Thoracic aorta (tissue), 2 donors: ENCODE data around the gene FLNC. TPM values are rescaled to one million over a fixed set of nuclear protein-coding genes. Genes with fewer than 3 reads are reported as not detected.
A peak's percentile ranks its signal among the peaks of the same experiment; 100 is the strongest.

ENCODE experiments used
- ATAC-seq: fragments of 150-250 bp; one replicate; pipeline ENCODE4 v1.8.0; 2017; ENCODE audit warnings: low read depth; ENCODE audit not compliant: insufficient number of reproducible peaks, low FRiP score
- DNase-seq: peaks from one replicate; pipeline ENCODE4 v3.0.0-alpha.2; 2020; ENCODE audit warnings: low spot score
- H3K27ac ChIP-seq, 2 donors: fragments of 200-600 bp; sonication (generic); 1 replicate in 1 of 2; 2 replicates in 1 of 2; pipeline ENCODE4 v1.5.1; 2016; ENCODE audit warnings: mild to moderate bottlenecking in 2 of 2, moderate library complexity in 2 of 2
- H3K27me3 ChIP-seq: fragments of 200-600 bp; sonication (generic); replicated peaks from 2 replicates; pipeline ENCODE4 v1.6.0; 2016; ENCODE audit warnings: mild to moderate bottlenecking; ENCODE audit not compliant: insufficient read depth
- H3K36me3 ChIP-seq: fragments of 200-600 bp; sonication (generic); one replicate; pipeline ENCODE4 v1.5.1; 2016
- H3K4me1 ChIP-seq, 2 donors: fragments of 200-600 bp; sonication (generic); 1 replicate in 1 of 2; 2 replicates in 1 of 2; pipeline versions ENCODE4 v1.5.1 to v1.6.0; 2016; ENCODE audit warnings: low read depth in 2 of 2, mild to moderate bottlenecking in 1 of 2; ENCODE audit not compliant: control insufficient read depth in 1 of 2
- H3K4me3 ChIP-seq: fragments of 200-600 bp; sonication (generic); 2 replicates; pipeline ENCODE4 v1.5.1; 2016; ENCODE audit warnings: mild to moderate bottlenecking
- H3K9me3 ChIP-seq: fragments of 200-600 bp; sonication (generic); 2 replicates; pipeline ENCODE4 v1.5.1; 2016
- total RNA-seq, 2 donors: library from RNA; depleted of rRNA; stranded (reverse); fragments of >200 nt; gene quantifications; one replicate each; pipeline versions ENCODE4 v1.1.0 to v1.2.3, GENCODE V29; 2016
- TF ChIP-seq, protein P1 (sequence below): fragments of 200-600 bp; sonication (generic); IDR thresholded peaks from one replicate; pipeline ENCODE4 v1.5.1; 2019; ENCODE audit warnings: antibody characterized with exemption

The FLNC gene
- total RNA-seq, 2 donors from 2014 or later: 157 to 273 TPM

DNA sequence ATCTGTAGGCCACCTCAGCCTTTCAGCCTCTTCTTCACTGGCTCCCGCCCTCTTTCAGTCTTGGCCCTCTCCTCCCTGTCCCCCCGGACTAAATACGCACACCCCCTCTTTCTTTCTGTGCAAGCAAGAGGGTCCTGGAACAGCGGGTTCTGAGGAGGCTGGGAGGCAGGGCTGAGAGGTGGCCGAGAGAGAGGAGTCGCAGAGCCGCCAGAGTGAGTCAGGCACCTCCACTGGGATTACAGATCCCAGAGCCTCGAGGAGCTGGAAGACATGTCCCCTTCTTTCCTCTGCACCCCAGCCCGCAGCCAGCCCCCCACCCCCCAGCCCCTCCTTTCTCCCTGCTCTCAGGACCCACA is 38.3 kb upstream of the FLNC start:
- TF ChIP-seq, protein P1, sequence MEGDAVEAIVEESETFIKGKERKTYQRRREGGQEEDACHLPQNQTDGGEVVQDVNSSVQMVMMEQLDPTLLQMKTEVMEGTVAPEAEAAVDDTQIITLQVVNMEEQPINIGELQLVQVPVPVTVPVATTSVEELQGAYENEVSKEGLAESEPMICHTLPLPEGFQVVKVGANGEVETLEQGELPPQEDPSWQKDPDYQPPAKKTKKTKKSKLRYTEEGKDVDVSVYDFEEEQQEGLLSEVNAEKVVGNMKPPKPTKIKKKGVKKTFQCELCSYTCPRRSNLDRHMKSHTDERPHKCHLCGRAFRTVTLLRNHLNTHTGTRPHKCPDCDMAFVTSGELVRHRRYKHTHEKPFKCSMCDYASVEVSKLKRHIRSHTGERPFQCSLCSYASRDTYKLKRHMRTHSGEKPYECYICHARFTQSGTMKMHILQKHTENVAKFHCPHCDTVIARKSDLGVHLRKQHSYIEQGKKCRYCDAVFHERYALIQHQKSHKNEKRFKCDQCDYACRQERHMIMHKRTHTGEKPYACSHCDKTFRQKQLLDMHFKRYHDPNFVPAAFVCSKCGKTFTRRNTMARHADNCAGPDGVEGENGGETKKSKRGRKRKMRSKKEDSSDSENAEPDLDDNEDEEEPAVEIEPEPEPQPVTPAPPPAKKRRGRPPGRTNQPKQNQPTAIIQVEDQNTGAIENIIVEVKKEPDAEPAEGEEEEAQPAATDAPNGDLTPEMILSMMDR: no peak
- no peaks in the 10 kb centered on the region for H3K9me3 ChIP-seq
- no peak for DNase-seq
- no peaks in the 10 kb centered on the region for H3K27me3 ChIP-seq
- peaks cover 3% of the 10 kb centered on the region for H3K36me3 ChIP-seq
- no peak overlapping the region for H3K27ac ChIP-seq
- peak; percentile 8 for ATAC-seq
- peaks cover 6 to 22% of the 10 kb centered on the region in 2 donors for H3K4me1 ChIP-seq
- H3K4me3 ChIP-seq: peak overlapping the region; percentile 87

DNA sequence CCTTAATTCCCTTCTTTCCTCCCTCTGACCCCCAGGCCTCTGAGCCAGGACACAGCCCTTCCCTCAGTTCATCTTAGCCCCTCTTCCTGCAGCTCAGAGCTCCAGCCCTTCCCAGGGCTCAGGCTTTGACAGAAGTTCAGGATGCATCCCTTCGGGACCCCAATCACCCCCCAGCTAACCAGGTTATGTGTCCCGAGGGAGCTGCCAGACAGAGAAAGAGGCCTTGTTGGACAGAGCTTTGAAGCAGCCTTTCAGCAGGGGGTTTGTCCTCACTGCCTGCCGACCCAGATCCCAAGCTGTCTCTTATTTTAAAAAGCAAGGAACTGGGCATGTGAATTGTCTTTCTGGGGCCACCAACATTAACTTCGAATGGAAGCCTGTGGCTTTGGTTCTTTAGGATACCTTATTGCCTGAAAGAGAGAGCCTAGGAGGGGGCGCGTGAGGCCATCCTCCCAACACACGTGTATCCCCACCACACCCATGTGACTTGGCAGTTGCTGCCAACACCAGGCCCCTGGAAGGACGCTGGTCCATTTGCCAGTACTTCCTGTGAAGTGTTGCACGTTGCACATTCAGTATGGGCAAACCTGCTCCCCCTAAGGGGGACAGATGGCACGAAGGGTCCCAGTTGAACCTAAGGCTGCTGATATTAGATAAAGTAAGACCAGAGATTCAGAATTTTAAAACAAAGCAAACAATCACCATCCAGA is 37.6 kb upstream of the FLNC start:
- TF ChIP-seq, protein P1: no peak
- H3K4me1 ChIP-seq: peaks cover 6 to 22% of the 10 kb centered on the region in 2 donors
- ATAC-seq (no peak), DNase-seq (no peak)
- H3K27ac ChIP-seq: no peak overlapping the region
- no peaks in the 10 kb centered on the region for H3K9me3 ChIP-seq
- H3K36me3 ChIP-seq: peaks cover 3% of the 10 kb centered on the region
- peak overlapping the region; percentile 87 for H3K4me3 ChIP-seq
- no peaks in the 10 kb centered on the region for H3K27me3 ChIP-seq

- Histone ChIP-seq H3K27me3 (no peaks in the 10 kb centered on the region), H3K36me3 (peaks cover 3% of the 10 kb centered on the region)
Observed at GRCh38 chr7:128793181-128793547, 37.0 kb upstream of the FLNC start.

GRCh38 chr7:128794020-128794419 is 36.2 kb upstream of the FLNC start:
- H3K27ac ChIP-seq: no peak overlapping the region
- H3K27me3 ChIP-seq: no peaks in the 10 kb centered on the region
- no peak overlapping the region for H3K4me3 ChIP-seq
- no peaks in the 10 kb centered on the region for H3K9me3 ChIP-seq
- ATAC-seq (no peak), DNase-seq (no peak)
- TF ChIP-seq, protein P1: no peak
- H3K36me3 ChIP-seq: peaks cover 3% of the 10 kb centered on the region
- H3K4me1 ChIP-seq: peaks cover 6 to 22% of the 10 kb centered on the region in 2 donors

More at GRCh38 chr7:128793181-128793547, 37.0 kb upstream of the FLNC start:
- ATAC-seq: no peak
- peaks cover 6 to 22% of the 10 kb centered on the region in 2 donors for H3K4me1 ChIP-seq
- TF ChIP-seq, protein P1: no peak
- DNase-seq: no peak
- no peak overlapping the region for H3K27ac ChIP-seq
- no peak overlapping the region for H3K4me3 ChIP-seq
- no peaks in the 10 kb centered on the region for H3K9me3 ChIP-seq

DNA sequence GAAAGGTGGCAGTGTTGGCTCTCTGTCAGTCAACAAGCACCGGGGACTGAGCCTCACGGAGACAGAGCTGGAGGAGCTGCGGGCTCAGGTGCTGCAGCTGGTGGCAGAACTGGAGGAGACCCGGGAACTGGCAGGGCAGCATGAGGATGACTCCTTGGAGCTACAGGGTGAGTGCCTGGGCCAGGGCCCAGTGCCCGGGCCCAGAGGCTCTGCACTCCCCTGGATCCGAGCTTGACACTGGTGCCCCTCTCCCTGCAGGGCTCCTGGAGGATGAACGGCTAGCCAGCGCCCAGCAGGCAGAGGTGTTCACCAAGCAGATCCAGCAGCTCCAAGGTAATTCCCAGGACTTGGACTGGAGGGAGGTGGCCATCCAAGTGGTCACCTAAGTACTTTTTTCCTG is 35.8 kb upstream of the FLNC start:
- Histone ChIP-seq H3K4me3 (no peak overlapping the region), H3K36me3 (peaks cover 3% of the 10 kb centered on the region), H3K4me1 (peaks cover 6 to 22% of the 10 kb centered on the region in 2 donors), H3K9me3 (no peaks in the 10 kb centered on the region), H3K27ac (no peak overlapping the region), H3K27me3 (no peaks in the 10 kb centered on the region)
- TF ChIP-seq, protein P1: no peak
- DNase-seq (no peak), ATAC-seq (no peak)
